ENCODE results near the gene ERC2.

GRCh38 chr3:55868347-55868746 is 599.9 kb downstream of the ERC2 start:
- TF ChIP-seq CTCF (conservative IDR thresholded peaks at IDR 0.05 in 1 of 2, IDR thresholded peaks at IDR 0.05 in 1 of 2; ENCODE audit: low read depth in 1 of 2, low read length in 2 of 2): peak in 1 of 2 donors; percentile 22
- no peak for TF ChIP-seq EZH2 (IDR thresholded peaks at IDR 0.05; ENCODE audit: low read length, missing control alignments)

All from fibroblast of lung (primary cell).